Activated CD4-positive, alpha-beta T cell treated with anti-CD3 and anti-CD28 coated beads, Interleukin-10, Interleukin-2, amounts not matched to agents 100 ng/mL and 50 ng/mL, durations not matched to agents 16 hours and 8 hours (primary cell): ENCODE data around the gene MYO5B.

Experiments
- DNase-seq: peaks from one replicate; pipeline ENCODE4 v3.0.0-alpha.2; 2020

MYO5B gene

DNA sequence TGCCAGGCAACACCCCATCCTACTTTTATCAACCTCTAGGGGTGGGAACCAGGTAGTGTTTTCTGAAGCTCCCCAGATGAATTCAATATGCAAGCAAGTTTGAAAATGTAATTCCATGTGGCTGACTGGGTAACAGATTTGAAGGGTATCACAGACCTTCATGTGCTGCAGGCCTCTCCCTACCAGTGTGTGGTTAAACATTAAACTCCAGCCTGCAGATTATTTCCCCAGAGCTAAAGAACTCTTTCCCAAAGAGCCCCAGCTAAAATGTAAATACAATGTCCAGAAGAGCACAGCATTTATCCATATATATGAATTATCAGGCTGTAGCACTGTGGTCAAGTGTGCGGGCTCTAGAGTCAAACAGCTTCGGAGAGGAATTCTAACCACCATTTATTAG, 134.1 kb downstream of the MYO5B start:
- DNase-seq: no peak

DNA sequence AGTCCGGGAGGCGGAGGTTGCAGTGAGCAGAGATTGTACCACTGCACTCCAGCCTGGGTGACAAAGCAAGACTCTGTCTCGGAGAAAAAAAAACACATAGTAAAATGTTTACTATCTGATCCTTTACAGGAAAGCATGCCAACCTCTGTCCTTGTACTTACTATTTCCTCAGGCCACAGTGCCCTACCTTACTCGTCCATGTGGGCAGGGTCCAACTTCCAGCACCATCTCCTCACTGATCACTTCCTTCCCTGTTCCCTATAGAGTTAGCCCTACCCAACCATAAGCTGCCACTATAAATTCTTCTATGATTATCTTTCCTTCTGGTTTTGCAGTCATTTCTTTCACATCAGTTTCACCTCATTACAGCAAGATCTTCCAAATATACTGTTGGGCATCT, 136.2 kb downstream of the MYO5B start:
- no peak for DNase-seq

DNA sequence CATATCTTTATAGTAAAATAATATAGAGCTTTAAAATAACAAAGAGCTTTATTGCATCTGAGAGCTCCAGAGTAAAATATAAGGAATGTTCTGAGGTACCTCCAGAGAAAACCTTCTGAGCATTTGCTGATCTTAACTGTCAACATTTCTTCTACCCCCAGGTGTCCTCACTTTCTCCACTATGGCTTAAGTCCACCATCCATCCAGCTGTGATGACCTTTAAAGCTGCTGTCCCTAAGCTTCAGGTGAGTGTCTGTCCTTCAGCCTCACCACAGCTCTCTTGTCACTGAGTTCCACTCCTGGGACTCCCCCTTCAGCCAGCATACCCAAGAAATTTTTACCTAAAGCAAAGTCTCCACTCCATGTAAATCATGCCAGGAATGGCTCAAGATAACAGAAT, 137.9 kb downstream of the MYO5B start:
- DNase-seq: no peak

DNA sequence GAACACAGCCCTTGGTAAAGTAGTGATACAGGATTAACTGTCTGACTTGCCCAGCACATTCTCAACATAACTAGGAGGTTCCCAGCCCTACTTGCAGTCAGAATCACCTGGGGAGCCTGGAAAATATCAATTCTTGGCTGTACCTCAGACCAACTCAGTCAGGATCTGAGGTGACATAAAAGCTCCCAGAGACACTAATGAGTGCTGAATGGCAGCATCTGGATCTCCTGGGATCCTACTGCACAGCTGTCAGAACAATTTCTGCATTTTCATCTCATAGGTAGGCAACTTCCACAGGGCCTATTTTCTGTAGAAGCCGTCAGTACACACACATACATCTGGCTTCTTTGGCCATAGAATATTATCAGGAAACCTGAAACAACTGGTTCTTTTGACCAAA, 138.8 kb downstream of the MYO5B start:
- no peak for DNase-seq

DNA sequence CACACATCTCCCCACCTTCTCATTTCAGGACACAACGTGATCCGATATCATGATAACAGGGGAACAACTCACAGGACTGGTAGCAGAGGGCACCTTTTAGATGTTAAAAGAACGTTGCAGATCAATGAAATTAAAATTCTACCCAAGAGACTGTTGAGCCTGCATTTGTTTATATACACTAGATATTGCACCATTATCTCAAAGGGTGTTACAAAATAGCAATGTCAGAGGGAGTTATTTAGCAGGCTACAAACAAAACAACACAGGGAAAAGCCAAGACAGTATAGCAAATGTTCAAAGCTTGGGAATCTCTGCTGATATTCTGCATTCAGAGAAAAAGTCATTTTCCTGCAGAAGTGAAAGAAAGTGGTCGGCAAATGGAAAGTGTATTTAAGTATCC, 139.5 kb downstream of the MYO5B start:
- DNase-seq: no peak

DNA sequence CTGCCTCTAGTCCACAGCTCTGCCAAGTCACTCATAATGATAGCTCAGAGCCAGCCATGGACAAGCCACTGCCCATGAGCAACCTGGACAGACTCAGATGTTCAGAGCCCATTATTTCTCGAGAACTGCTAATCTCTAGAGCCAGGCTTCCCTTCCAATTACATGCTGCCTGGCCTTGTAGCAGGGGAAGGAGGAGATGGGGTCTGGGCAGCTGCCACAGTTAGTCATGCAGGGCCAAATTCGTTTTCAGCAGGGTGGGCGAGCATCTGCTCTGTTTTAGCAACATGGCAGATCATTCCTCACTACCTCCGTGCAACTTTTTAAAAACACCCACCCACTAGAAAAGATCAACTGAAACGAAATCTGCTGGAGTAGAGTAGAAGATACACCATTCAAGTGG, 141.8 kb downstream of the MYO5B start:
- DNase-seq: no peak

DNA sequence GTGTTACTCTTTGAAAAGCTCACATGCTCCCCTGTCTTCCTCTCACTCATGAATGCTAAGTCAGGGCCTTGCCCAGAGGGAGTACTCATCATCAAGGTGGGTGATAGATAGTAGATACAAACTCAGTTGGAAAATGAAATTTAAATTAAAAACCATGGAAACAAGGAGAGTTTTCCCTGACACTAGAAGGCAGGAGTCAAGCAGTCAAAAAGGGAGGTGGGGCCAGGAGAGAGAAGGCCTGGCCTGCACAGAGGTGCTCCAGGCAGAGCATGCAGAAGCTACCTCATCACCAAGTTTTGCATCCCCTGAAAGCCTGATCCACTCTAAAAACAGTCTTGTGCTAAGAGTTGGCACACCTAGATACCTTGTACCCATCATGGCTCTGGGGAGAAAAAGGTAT, 143.7 kb downstream of the MYO5B start:
- no peak for DNase-seq

DNA sequence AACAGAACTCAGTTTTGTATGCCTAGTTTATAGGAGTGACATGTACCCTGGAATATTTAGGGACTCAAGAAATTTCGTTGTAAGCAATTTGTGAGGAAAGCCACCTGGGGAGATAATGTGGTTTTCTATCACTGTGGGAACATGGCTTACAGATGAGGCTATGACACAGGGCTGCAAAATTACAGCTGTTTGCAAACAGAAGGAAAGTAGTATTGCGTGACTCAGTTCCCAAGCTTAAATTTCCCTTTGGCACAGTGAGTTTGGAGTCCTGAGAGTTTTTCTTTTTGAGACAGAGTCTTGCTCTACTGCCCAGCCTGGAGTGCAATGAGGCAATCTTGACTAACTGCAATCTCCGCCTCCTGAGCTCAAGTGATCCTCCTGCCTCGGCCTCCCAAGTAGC, 149.8 kb downstream of the MYO5B start:
- DNase-seq: no peak

DNA sequence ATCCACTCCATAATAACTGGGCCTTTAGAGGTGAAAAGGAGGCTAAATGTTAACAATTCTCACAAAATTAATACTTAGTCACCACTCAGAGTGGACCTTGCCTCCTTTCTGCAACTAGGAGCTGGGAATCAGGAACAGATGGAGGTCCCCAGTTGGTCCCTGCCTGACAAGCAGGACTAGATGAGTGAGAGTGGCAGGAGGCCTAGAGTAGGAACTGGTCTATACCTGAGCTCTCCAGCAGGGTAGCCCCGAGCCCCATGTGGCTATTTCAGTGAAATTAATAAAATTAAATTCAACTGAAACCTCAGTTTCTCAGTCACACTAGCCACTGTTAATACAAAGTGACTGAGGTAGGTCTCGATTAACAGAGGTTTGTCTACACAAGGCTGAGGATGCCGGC, 150.5 kb downstream of the MYO5B start:
- no peak for DNase-seq

DNA sequence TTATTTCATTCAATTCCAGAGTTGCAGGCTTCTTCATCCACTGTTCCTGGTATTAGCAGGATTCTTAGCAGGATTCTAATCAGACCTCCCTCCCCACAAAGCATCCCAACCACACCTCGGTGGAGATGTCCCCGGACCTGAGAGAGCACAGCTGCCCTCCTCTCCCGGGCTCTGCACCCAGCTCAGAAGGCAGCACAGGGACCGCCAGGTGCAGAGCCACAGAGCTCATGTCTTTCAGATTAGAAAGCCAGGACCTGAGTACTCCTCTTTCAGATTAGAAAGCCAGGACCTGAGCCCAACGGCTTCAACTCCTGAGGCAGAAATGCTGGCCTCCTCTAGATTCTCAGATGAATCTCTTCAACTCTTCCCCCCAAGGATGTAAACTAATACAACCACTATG, 152.3 kb downstream of the MYO5B start:
- no peak for DNase-seq

DNA sequence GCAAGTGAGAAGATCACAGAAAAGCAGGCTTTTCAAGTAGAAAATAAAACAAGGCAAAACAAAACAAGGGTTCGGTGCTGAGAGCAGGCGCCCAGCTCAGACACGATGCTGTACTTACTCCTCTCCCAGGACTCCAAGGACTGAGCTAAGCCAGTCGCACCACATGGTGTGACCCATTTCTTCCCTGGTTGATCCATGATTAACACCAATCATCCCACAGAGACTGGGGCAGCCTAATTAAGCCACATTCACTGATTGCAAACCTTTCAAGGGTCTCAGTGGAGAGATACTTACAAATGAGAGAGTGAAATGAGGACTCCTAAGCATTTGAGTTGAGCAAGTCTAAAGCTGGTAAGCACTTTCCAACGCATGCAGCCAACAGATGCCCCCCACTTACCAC, 155.2 kb downstream of the MYO5B start:
- no peak for DNase-seq

DNA sequence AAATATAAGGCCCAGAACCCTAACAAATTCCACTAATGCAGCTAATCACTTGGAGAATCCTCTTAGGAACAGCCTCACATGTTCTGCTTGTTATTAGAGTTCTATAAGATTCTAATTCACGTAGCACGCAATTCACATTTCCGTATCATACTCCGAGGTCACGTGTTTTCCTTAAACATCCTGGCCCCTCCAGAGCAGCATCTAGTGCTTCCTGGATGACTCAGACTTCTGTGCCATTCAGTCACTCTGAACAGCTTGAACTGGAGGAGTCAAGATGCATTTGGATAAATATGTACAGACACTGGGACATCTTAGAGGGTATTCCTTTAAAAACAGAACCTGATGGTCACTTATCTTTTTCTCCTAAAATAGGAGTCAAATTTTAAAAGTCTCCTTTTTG, 156.5 kb downstream of the MYO5B start:
- DNase-seq: peak; percentile 42

DNA sequence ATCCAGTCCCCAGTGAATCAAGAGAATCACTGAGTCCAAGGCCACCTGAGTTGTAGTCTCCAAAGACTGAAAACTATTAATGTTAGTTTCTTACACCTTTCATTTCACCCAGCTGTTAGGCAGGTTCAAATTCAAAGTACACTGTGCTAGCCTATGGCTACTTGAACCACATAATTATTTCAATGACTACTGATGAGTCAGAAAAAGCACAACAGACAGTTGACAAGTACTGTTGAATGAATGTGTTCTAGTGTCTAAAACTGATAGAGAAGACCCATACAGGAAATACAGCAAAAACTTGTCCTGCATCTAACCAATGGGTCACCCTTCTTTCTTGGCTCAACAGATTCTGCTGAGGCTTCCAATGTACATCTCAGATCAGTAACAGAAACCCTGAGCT, 160.9 kb downstream of the MYO5B start:
- no peak for DNase-seq

DNA sequence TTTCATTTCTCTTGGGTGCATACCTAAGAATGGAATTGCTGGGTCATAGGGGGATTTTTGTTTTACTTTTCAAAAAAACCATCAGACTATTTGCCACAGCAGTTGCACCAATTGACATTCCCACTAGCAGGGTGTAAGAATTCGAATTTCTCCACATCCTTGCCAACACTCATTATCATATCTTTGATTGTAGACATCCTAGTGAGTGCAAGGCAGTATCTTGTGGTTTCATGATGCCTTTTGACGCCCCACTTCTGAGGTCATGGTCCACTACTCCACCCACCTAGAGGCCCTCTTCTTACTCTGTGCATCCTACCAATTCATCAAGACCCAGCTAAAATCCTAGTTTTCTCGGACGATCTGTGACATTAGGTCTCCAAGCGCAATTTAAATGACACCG, 161.9 kb downstream of the MYO5B start:
- DNase-seq: no peak

DNA sequence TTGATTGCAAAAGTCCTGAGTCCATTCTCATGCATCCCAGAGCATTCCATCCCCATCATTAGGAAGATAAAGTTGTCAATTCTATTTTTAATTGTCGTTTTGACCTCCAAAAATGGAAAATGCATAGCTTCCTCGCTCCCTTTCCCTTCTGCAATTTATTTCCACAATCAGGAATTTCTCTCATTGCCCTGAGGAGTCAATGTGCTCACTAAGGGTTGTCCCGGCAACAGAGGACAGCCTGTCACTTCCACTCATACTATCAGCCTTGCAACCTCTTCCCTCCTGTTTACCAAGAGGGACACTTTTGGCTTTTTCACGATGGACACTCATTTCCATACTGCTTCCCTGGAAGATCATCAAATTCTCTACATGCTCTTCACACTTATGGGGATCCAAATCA, 164.8 kb downstream of the MYO5B start:
- no peak for DNase-seq

DNA sequence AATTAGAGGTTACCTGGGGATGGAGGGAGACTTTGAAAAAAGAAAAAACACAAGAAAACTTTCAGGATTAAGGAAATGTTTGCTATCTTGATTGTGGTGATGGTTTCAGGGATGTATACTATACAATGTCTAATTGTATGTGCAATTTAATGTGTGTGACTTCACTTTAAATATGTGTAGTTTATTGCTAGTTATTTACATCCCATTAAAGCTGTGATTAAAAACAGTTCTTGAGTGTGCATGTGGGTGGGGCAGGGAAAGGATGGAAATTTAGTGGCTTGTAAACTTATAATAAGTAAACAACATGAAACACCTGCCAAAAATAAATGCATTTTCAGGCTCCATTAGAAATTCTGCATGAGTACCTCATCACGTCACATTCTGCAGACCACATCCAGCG, 167.0 kb downstream of the MYO5B start:
- no peak for DNase-seq

DNA sequence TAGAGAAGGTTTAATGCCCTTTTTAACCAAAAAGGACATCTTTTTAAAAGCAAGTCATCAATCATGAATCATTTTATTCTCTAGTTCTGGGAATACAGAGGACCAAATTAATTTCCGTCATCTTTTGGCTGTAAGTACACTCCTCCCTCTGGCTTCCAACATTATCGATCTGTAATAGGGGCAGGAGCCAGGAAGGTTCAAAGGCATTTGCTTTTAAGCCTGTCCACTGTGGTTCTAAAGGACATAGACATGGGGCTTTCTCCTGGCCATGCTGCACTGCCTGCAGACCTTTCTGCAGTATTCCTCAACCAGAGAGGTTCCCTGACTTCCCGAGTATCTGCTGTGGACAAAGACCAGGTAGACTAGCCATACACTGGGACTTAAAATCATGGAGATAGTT, 170.5 kb downstream of the MYO5B start:
- DNase-seq: no peak

DNA sequence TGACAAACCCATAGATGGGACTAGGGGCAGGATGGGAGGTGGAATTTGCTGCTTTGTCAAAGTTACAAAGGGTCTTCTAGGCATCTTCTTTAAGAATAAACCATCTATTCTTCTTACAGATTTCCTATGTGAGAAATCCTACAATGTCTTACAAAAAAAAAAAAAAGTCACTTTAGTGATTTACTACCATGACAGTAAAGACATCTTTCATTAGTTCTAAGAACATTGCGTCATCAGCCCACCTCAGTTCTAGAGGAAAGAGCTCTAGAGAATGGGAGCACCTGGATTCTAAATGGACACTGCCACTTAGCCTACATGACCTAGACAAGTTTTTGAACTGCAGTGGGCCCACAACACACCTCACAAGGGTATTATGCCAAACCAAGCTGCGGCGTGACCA, 172.0 kb downstream of the MYO5B start:
- DNase-seq: no peak

DNA sequence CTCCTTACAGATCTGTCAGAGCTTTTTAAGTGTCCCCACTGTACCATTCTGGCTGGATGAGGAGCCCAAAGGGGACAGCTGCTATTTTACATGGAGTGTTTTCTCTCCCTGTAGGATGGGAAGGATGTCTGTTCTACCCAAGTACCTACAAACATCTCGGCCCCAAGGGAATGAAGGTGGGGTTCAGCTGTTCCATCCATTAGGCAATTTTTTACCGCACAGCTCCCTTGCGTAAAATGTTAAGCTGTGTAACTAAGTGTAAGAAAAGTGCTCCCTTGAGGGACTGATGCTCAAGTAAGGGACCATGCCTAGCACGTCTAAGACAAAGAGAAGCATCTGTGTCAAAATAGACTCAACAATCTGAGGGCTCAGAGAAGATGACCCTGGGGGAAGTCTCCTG, 180.3 kb downstream of the MYO5B start:
- DNase-seq: no peak

DNA sequence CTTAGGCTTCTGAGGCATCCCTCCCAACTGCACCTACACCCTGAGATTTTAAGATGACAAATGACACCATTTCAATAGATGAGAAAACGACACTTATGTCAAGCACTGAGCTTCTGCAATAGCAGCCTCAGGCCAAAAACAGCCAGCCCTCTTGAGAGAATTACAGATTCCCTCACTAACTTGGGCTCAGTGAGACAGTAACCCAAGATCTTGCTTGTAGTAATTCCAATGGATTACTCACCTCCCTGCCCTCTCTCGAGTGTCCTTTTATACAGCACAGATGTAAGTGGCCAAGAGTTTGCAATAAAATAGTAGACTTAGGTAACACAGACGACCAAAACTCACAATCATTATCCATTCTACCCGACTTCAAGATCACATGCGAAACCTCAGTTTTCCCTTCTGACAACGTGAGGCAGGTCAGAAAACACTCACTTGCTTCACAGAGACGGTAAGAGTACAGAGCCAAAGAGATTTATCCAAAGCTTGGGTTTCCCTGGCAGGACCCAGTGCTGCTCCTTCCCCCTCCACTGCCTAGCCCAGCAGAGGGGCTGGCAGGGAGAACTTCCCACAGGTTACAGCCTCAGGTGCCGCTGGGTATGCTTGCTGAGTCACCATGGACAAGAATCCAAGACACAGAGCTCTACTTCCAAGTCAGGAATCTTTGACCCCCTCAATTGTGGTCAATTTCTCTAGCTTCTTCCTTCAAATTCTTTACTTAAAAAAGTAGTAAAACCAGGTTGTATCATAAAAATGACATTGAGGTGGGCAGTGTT, 181.4 kb downstream of the MYO5B start:
- DNase-seq: no peak

DNA sequence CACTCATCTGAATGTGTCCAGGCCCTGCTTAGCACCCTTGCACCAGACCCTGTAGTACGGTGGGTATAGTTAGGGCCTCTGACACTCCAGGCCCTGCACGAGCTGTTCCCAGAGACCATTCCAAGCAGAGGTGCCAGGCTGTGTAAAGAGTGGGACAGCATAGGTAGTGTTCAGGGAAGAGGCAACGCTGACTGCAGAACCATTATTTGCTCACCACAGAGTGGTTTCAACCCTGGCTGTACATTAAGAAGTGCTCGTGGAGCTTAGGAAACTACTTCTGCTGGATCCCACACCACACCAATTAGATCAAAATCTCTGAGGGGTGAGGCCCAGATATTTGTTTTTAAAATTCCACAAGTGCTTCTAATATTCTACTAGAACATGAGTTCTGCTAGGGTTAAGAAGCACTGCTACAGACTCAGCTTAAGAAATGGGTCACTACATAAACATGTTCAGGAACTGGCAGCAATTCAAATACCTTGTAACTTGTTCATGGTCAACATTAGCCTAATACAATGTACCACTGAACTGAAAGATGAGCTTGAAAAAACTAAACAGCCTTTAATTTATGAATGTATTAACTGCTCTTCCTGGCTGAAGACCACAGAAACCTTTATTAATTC, 183.0 kb downstream of the MYO5B start:
- no peak for DNase-seq

DNA sequence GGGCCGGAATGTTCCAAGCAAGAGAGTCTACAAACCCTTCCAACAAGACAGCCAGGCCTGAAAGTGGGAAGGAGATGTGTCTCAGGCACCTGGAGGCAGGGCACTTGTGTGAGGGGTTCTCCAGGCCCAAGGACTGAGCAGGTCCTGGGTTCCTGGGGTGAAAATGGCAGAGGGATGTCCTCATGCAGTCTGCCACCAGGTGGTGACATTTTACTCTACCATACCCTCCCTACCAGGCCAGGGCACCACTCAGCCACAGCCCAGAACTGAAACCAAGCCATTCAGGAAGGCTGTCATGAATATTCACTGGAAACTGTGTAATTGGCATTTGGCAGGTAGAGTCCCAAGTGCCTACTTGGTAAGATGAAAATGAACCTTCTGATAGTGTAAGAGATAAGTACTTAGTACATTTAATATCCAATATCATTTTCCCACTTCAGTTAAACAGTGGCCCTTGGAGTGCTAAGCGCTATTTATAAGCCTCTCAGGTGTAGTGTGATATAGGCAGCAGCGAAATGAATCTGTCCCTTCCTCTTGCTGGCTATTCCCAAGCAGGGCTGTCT, 185.1 kb downstream of the MYO5B start:
- peak; percentile 59 for DNase-seq

DNA sequence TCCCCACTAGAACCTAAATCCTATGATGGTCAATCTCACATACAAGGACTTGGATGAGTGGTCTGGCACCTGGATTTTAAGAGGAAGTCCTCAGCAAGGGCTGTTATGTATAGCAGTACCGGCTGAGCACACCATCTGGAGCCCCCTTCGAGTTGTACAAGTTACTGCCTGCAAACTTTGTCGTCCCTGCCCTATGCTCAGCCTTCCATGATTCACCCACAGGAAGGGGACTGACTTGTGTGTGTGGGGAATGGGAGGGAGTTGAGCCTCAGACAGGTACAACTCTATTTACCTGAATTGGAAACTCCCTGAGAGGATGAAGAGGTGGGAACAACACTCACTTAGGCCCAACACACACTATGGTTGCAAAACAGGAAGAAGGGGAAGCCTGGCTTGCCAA, 186.6 kb downstream of the MYO5B start:
- no peak for DNase-seq

DNA sequence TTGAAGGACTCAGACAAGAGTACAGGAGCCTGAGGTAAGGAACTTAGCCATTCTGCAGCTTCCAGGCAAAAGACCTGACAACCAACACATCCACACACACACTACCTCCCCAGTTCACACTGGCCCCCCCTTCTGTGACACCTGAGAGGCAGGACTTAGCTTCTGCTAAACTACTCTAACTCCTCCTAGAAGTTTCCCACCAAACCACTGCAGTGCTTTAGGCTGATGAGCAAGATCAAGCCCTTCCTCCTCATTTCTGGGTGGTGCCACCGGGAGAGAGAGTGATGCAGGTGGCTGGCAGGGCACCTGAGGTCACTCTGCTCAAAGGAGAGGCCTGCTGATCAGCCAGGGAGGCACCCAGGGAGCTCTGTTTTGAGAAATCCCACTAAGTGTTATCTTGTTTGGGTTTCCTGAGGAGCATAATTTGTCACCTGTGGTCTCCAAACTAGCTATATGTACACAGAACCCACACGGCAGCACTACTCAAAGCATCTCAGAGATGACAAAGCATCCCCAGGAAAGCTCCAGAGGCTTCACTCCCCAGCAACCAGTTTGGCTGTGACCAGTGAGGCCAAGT, 188.4 kb downstream of the MYO5B start:
- no peak for DNase-seq
